GM18868 (cell line): Measurements from ENCODE around the gene UGT1A3.

Source experiments
- ATAC-seq: cut with Tn5 transposase; IDR thresholded peaks from one replicate; pipeline ENCODE4 v1.9.1; 2021; ENCODE audit warnings: mild to moderate bottlenecking, moderate library complexity; ENCODE audit not compliant: unreplicated experiment

The UGT1A3 gene

GRCh38 chr2:233813236-233814055 is 84.6 kb downstream of the UGT1A3 start:
- no peak for ATAC-seq

GRCh38 chr2:233814056-233814835 is 85.4 kb downstream of the UGT1A3 start:
- ATAC-seq: no peak

GRCh38 chr2:233815861-233816260 is 87.0 kb downstream of the UGT1A3 start:
- ATAC-seq: no peak

- ATAC-seq: no peak
Measured at GRCh38 chr2:233816334-233816733, 87.5 kb downstream of the UGT1A3 start.

- no peak for ATAC-seq
Measured at GRCh38 chr2:233816771-233817170, 87.9 kb downstream of the UGT1A3 start.

- no peak for ATAC-seq
Measured at GRCh38 chr2:233817361-233817911, 88.6 kb downstream of the UGT1A3 start.

GRCh38 chr2:233817995-233818638 is 89.3 kb downstream of the UGT1A3 start:
- no peak for ATAC-seq

- ATAC-seq: no peak
Measured at GRCh38 chr2:233818639-233819621, 90.1 kb downstream of the UGT1A3 start.

- ATAC-seq: no peak
Measured at GRCh38 chr2:233819884-233820773, 91.3 kb downstream of the UGT1A3 start.

GRCh38 chr2:233820774-233821105 is 91.9 kb downstream of the UGT1A3 start:
- no peak for ATAC-seq

GRCh38 chr2:233821196-233821595 is 92.4 kb downstream of the UGT1A3 start:
- no peak for ATAC-seq

- no peak for ATAC-seq
Measured at GRCh38 chr2:233821709-233822100, 92.9 kb downstream of the UGT1A3 start.

- ATAC-seq: no peak
Measured at GRCh38 chr2:233822101-233822771, 93.4 kb downstream of the UGT1A3 start.
